Activated CD4-positive, alpha-beta memory T cell treated with anti-CD3 and anti-CD28 coated beads, Interleukin-2, amount 10 ng/mL, durations not matched to agents 7 days and 5 days (primary cell): ENCODE measurements around the gene N4BP2L2. TPM values are rescaled to one million over a fixed set of nuclear protein-coding genes. Genes with fewer than 3 reads are reported as not detected.

Source experiments
- CTCF ChIA-PET: fragments of 350-600 bp; sonication (Branson Sonifier 250); formaldehyde crosslinking; loops from one replicate; lab custom pipeline; 2021; ENCODE audit warnings: antibody characterized with exemption, inconsistent platforms; lab: Charles Lee
- POLR2A ChIA-PET: fragments of 350-600 bp; sonication (Branson Sonifier 250); formaldehyde crosslinking; loops from one replicate; lab custom pipeline; 2021; ENCODE audit warnings: antibody characterized with exemption; lab: Charles Lee
- DNase-seq: peaks from one replicate; pipeline ENCODE4 v3.0.0-alpha.2; 2020
- H3K27ac Mint-ChIP-seq: one replicate; pipeline ENCODE4 v1.8.0; 2021; ENCODE audit warnings: mild to moderate bottlenecking, mixed read lengths
- H3K27me3 Mint-ChIP-seq: one replicate; pipeline ENCODE4 v1.8.0; 2021; ENCODE audit warnings: mixed read lengths
- H3K36me3 Mint-ChIP-seq: one replicate; pipeline ENCODE4 v1.8.0; 2021; ENCODE audit warnings: low read depth, mixed read lengths
- H3K4me1 Mint-ChIP-seq: one replicate; pipeline ENCODE4 v1.8.0; 2021; ENCODE audit warnings: mixed read lengths
- H3K4me3 Mint-ChIP-seq: one replicate; pipeline ENCODE4 v1.8.0; 2021; ENCODE audit warnings: mild to moderate bottlenecking, mixed read lengths
- H3K9me3 Mint-ChIP-seq: one replicate; pipeline ENCODE4 v1.8.0; 2021; ENCODE audit warnings: mixed read lengths
- total RNA-seq, 2 experiments: library from RNA; stranded (reverse); gene quantifications; one replicate each; pipeline ENCODE4 v1.2.3, GENCODE V29; 2021

Gene N4BP2L2
- total RNA-seq, 2 experiments from 2014 or later, result 119 to 126 TPM

DNA sequence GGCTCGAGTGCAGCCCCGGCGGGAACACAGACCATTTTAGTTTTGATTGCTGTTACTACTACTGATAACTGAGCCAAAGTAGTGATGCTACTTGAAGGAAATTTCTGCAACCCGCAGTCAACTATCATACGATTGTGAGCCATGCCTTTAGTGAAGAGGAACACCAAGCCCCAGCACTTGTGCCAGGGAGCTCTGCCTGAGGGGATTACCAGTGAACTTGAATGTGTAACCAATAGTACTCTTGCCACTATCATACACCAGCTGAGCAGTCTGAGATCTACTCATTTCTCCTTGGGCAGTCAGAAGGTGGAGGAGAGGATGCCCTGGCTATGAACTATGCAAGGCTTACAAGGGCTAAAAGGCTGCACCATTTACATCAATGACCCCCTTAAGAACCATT lies 61.7 kb downstream of the N4BP2L2 start:
- H3K4me1 Mint-ChIP-seq, result peaks cover 11% of the 10 kb centered on the region
- H3K9me3 Mint-ChIP-seq, result no peaks in the 10 kb centered on the region
- POLR2A ChIA-PET, result no interaction called here
- no peak for DNase-seq
- no peak overlapping the region for H3K27ac Mint-ChIP-seq
- CTCF ChIA-PET, result no interaction called here
- no peaks in the 10 kb centered on the region for H3K27me3 Mint-ChIP-seq
- no peaks in the 10 kb centered on the region for H3K36me3 Mint-ChIP-seq
- no peak overlapping the region for H3K4me3 Mint-ChIP-seq

- POLR2A ChIA-PET, result no interaction called here
- Mint-ChIP-seq H3K4me3 (no peak overlapping the region), H3K36me3 (no peaks in the 10 kb centered on the region), H3K27me3 (no peaks in the 10 kb centered on the region), H3K4me1 (peaks cover 18% of the 10 kb centered on the region), H3K9me3 (no peaks in the 10 kb centered on the region), H3K27ac (no peak overlapping the region)
- CTCF ChIA-PET, result no interaction called here
- no peak for DNase-seq
Observed at GRCh38 chr13:32476021-32476731, 62.4 kb downstream of the N4BP2L2 start.

- Mint-ChIP-seq H3K9me3 (no peaks in the 10 kb centered on the region), H3K27ac (no peak overlapping the region), H3K4me1 (peaks cover 19% of the 10 kb centered on the region), H3K27me3 (no peaks in the 10 kb centered on the region), H3K4me3 (no peak overlapping the region), H3K36me3 (no peaks in the 10 kb centered on the region)
- ChIA-PET CTCF (no interaction called here), POLR2A (no interaction called here)
- DNase-seq, result no peak
Observed at GRCh38 chr13:32474999-32475792, 63.4 kb downstream of the N4BP2L2 start.

GRCh38 chr13:32473650-32474049 lies 64.9 kb downstream of the N4BP2L2 start:
- POLR2A ChIA-PET, result interaction anchor here (0.6 kb wide), 1 partner anchor 113 kb away, joined by 3 read pairs; no protein-coding TSS in a partner anchor
- Mint-ChIP-seq H3K4me3 (no peak overlapping the region), H3K27ac (no peak overlapping the region), H3K27me3 (no peaks in the 10 kb centered on the region), H3K36me3 (no peaks in the 10 kb centered on the region), H3K9me3 (no peaks in the 10 kb centered on the region), H3K4me1 (peaks cover 19% of the 10 kb centered on the region)
- CTCF ChIA-PET, result no interaction called here
- no peak for DNase-seq

DNA sequence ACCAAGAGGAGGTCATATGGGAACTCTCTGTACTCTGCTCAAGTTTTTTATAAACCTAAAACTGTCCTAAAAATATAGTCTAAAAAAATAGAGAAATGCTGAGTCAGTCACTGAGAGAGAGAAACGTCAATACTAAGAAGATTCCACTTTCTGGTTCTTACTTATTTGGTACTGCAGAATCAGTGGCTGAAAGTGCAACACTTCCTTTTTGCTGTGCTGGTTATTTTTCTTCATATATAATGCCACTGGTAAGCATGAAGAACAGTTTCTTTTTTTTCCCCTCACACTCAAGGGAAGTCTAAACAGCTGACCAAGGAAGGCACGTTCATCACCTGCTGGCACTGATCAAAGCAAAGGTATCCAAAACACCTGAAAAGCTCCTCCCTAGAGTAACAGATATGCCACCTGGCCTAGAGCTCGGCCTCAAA lies 66.4 kb downstream of the N4BP2L2 start:
- peaks cover 19% of the 10 kb centered on the region for H3K4me1 Mint-ChIP-seq
- no peaks in the 10 kb centered on the region for H3K27me3 Mint-ChIP-seq
- peak overlapping the region; percentile 85 for H3K27ac Mint-ChIP-seq
- ChIA-PET CTCF (interaction anchor here (0.6 to 1.5 kb wide), 3 partner anchors 18 to 115 kb away, joined by 3 to 6 read pairs (median 3); partner anchors contain the start of gene N4BP2L2), POLR2A (interaction anchor here (0.9 to 1.3 kb wide), 7 partner anchors 23 to 157 kb away, joined by 3 to 4 read pairs (median 3); partner anchors contain the start of genes BRCA2, N4BP2L1 and ZAR1L)
- no peak for DNase-seq
- no peak overlapping the region for H3K4me3 Mint-ChIP-seq
- H3K36me3 Mint-ChIP-seq, result no peaks in the 10 kb centered on the region
- H3K9me3 Mint-ChIP-seq, result no peaks in the 10 kb centered on the region

DNA sequence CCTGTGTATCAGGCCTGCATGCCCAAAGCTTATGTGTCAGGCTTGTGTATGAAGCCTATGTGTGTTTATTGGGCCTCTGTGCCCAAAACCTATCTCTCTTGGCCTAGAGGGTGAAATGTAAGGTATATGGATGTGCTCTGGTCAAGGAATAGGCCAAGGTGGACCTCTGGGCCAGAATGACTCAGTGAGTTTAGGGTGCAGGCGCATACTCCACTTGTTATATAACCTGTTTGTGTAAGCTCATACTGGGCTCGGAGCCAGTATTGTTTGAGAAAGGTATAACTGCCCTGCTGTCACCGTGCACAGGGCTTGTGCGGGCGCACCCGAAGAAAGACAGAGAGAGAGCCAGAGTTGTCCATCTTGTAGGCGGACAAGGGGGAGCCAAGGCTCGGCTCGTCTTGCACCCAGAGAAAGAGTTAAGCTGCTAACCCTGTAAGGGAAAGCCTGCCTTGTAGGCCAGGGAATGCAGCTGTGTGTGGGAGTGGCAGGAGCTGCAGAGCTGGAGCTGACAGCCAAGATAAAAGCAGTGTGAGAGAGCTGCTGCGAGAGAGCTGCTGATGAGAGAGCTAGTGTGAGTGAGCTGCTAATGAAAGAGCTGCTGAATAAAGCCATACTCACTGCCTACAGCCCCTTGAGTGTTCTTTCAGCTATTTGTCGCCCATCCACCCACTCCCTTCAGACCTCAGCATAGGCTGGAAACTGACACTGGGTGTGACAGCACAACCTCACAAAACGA lies 67.2 kb downstream of the N4BP2L2 start:
- Mint-ChIP-seq H3K9me3 (no peaks in the 10 kb centered on the region), H3K36me3 (no peaks in the 10 kb centered on the region), H3K27ac (peak overlapping the region; percentile 85), H3K4me1 (peaks cover 19% of the 10 kb centered on the region), H3K4me3 (no peak overlapping the region), H3K27me3 (no peaks in the 10 kb centered on the region)
- POLR2A ChIA-PET, result interaction anchor here (1.0 to 1.6 kb wide), 7 partner anchors 45 to 157 kb away, joined by 3 to 6 read pairs (median 3); partner anchors contain the start of genes BRCA2, PDS5B and ZAR1L
- no peak for DNase-seq
- CTCF ChIA-PET, result interaction anchor here (0.7 to 1.5 kb wide), 3 partner anchors 18 to 120 kb away, joined by 3 read pairs; no protein-coding TSS in a partner anchor

DNA sequence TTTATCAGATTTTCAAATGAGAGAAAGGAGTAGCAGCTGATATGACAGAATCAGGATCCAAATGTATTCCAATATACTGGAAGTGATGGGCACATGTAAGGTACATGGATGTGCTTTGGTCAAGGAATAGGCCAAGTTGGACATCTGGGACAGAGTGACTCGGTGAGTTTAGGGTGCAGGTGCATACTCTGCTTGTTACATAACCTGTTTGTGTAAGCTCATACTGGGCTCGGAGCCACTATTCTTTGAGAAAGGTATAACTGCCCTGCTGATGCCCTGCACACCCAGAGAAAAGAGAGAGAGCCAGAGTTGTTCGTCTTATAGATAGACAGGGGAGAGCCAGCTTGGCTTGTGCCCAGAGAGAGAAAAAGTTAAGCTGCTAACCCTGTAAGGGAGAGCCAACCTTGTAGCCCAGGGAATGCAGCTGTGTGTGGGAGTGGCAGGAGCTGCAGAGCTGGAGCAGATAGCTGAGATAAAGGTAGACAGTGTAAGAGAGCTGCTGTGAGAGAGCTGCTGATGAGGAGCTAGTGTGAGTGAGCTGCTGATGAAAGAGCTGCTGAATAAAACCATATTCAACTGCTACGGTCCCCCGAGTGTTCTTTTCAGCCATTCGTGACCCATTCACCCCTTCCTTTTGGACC lies 70.0 kb downstream of the N4BP2L2 start:
- no peaks in the 10 kb centered on the region for H3K36me3 Mint-ChIP-seq
- H3K27me3 Mint-ChIP-seq, result no peaks in the 10 kb centered on the region
- CTCF ChIA-PET, result interaction anchor here (0.7 to 2.2 kb wide), 4 partner anchors 12 to 118 kb away, joined by 3 to 7 read pairs (median 4); partner anchors contain the start of gene PDS5B
- H3K4me3 Mint-ChIP-seq, result no peak overlapping the region
- H3K27ac Mint-ChIP-seq, result no peak overlapping the region
- no peak for DNase-seq
- POLR2A ChIA-PET, result interaction anchor here (1.0 kb wide), 1 partner anchor 113 kb away, joined by 3 read pairs; no protein-coding TSS in a partner anchor
- H3K4me1 Mint-ChIP-seq, result peaks cover 18% of the 10 kb centered on the region
- peaks cover 2% of the 10 kb centered on the region for H3K9me3 Mint-ChIP-seq

- Mint-ChIP-seq H3K9me3 (peaks cover 22% of the 10 kb centered on the region), H3K36me3 (peaks cover 36% of the 10 kb centered on the region), H3K27ac (no peak overlapping the region), H3K27me3 (no peaks in the 10 kb centered on the region), H3K4me3 (no peak overlapping the region), H3K4me1 (peaks cover 20% of the 10 kb centered on the region)
- CTCF ChIA-PET, result interaction anchor here (1.2 kb wide), 1 partner anchor 11 kb away, joined by 7 read pairs; no protein-coding TSS in a partner anchor
- no peak for DNase-seq
- POLR2A ChIA-PET, result no interaction called here
Observed at GRCh38 chr13:32456591-32456990, 82.0 kb downstream of the N4BP2L2 start.

GRCh38 chr13:32455594-32455903 lies 83.0 kb downstream of the N4BP2L2 start:
- no peaks in the 10 kb centered on the region for H3K27me3 Mint-ChIP-seq
- DNase-seq, result no peak
- no peak overlapping the region for H3K4me3 Mint-ChIP-seq
- H3K36me3 Mint-ChIP-seq, result peaks cover 31% of the 10 kb centered on the region
- H3K4me1 Mint-ChIP-seq, result peaks cover 20% of the 10 kb centered on the region
- H3K9me3 Mint-ChIP-seq, result peaks cover 22% of the 10 kb centered on the region
- POLR2A ChIA-PET, result no interaction called here
- CTCF ChIA-PET, result no interaction called here
- H3K27ac Mint-ChIP-seq, result no peak overlapping the region

DNA sequence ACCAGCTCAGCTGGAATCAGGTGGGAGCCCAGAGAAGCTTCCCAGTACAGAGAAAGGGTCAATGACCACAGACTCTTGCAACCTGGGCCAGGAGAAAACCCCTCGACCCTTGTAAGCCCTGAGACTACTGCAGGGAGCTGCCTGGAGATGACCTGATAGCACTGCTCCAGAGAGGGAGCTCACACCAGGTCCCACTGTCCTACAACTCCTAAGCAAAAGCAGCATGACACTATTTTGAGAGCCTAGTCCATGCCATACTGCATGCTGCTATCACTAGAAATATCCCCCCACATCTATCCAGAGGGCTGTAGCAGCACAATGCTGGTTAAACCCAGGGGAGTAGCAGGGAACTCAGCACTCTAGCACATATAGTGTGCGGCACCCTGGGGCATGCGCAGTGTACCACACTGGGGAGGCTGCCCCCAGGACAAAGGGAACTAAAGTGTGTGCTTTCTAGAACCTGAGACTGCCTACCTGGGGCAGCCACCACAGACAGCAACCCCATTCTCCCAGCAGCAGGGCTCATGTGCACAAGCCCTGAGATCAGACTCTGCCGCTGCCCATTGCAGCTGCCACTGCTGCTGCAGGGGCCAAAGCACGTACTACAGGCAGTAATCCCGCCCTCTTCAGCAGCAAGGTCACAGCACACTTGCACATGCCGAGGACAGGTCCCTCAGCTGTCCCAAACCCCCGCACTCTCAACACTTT lies 83.6 kb downstream of the N4BP2L2 start:
- no peak for DNase-seq
- H3K27me3 Mint-ChIP-seq, result no peaks in the 10 kb centered on the region
- H3K4me1 Mint-ChIP-seq, result peaks cover 20% of the 10 kb centered on the region
- peaks cover 30% of the 10 kb centered on the region for H3K36me3 Mint-ChIP-seq
- H3K9me3 Mint-ChIP-seq, result peaks cover 21% of the 10 kb centered on the region
- H3K27ac Mint-ChIP-seq, result no peak overlapping the region
- CTCF ChIA-PET, result no interaction called here
- POLR2A ChIA-PET, result no interaction called here
- no peak overlapping the region for H3K4me3 Mint-ChIP-seq

DNA sequence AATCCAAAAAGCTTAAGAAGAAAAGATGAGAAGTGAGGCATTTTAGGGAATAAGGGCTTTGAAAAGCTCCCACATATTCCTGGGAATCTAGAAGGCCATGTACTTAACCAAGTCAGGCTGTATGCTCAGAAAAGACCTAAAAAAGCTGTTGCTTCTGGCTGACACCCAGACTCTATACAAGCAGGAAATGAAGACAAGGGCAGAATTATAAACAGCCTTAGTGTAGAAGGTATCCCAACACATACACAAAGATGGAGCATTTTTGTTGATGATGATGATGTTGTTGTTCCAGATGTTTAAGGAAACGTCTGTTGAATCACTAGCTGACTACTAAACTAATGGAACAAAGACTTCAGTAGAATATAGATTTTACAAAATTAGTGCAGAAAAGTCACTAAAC lies 84.6 kb downstream of the N4BP2L2 start:
- peaks cover 23% of the 10 kb centered on the region for H3K4me1 Mint-ChIP-seq
- ChIA-PET POLR2A (interaction anchor here (0.7 to 2.0 kb wide), 3 partner anchors 26 to 28 kb away, joined by 3 to 9 read pairs (median 3); partner anchors contain the start of gene N4BP2L1), CTCF (interaction anchor here (1.0 kb wide), 1 partner anchor 18 kb away, joined by 3 read pairs; no protein-coding TSS in a partner anchor)
- H3K9me3 Mint-ChIP-seq, result peaks cover 18% of the 10 kb centered on the region
- DNase-seq, result no peak
- no peak overlapping the region for H3K4me3 Mint-ChIP-seq
- H3K27ac Mint-ChIP-seq, result no peak overlapping the region
- H3K27me3 Mint-ChIP-seq, result no peaks in the 10 kb centered on the region
- H3K36me3 Mint-ChIP-seq, result peaks cover 22% of the 10 kb centered on the region
